ENCODE measurements around the gene SRPK2. TPM values are rescaled to one million over a fixed set of nuclear protein-coding genes. Genes with fewer than 3 reads are reported as not detected.

The SRPK2 gene
- total RNA-seq, 1 experiment from 2014 or later, result 58.2 TPM

- ATAC-seq (0 out of 2 replicates have a peak, but pooled peaks have one; percentile 19), DNase-seq (ENCODE audit: low read depth, low spot score) (no peak)
- intact Hi-C loops (cut with micrococcal nuclease; ENCODE audit: unreplicated experiment) (no loop called here), in situ Hi-C loops (cut with HindIII; ENCODE audit: low pct_unique_long_range_greater_than_20kb, low sequenced_read_pairs) (no loop called here)
- Histone ChIP-seq H3K4me3 (ENCODE audit: low read depth in 2 of 2, low read length in 2 of 2) (no peak overlapping the region), H3K4me1 (ENCODE audit: control insufficient read depth, insufficient read depth, low read length) (no peaks in the 10 kb centered on the region), H3K27me3 (ENCODE audit: control insufficient read depth, insufficient read depth, low read length) (no peaks in the 10 kb centered on the region), H3K9me3 (ENCODE audit: control insufficient read depth, insufficient read depth, low read depth, low read length) (no peaks in the 10 kb centered on the region), H3K27ac (ENCODE audit: low read length) (no peak overlapping the region), H3K36me3 (ENCODE audit: control insufficient read depth, insufficient read depth, low read length) (peaks cover 4% of the 10 kb centered on the region; the same call in 1 of the 2 replicates)
- TF ChIP-seq CTCF (IDR thresholded peaks at IDR 0.05) (no peak), REST (IDR thresholded peaks at IDR 0.05; ENCODE audit: insufficient read depth in 1 of 2, low read depth in 2 of 2, low read length in 1 of 2) (no peak), TCF7L2 (IDR thresholded peaks at IDR 0.05; ENCODE audit: low read depth, low read length) (no peak), SIN3A (IDR thresholded peaks at IDR 0.05; ENCODE audit: borderline replicate concordance, insufficient read depth, low read depth, low read length) (no peak), POLR2AphosphoS5 (IDR thresholded peaks at IDR 0.05; ENCODE audit: low read depth, low read length) (no peak)
- BruUV-seq (replicated peaks), result no TSS peak
- ChIA-PET CTCF (no interaction called here), POLR2A (no interaction called here)
Measured at GRCh38 chr7:105133358-105133757, 255.4 kb downstream of the SRPK2 start.

GRCh38 chr7:105132835-105133234 lies 255.9 kb downstream of the SRPK2 start:
- Histone ChIP-seq H3K4me1 (ENCODE audit: control insufficient read depth, insufficient read depth, low read length) (no peaks in the 10 kb centered on the region), H3K36me3 (ENCODE audit: control insufficient read depth, insufficient read depth, low read length) (no peaks in the 10 kb centered on the region; the same call in 1 of the 2 replicates), H3K27me3 (ENCODE audit: control insufficient read depth, insufficient read depth, low read length) (no peaks in the 10 kb centered on the region), H3K9me3 (ENCODE audit: control insufficient read depth, insufficient read depth, low read depth, low read length) (no peaks in the 10 kb centered on the region), H3K27ac (ENCODE audit: low read length) (no peak overlapping the region), H3K4me3 (ENCODE audit: low read depth in 2 of 2, low read length in 2 of 2) (no peak overlapping the region)
- intact Hi-C loops (cut with micrococcal nuclease; ENCODE audit: unreplicated experiment), result no loop called here
- in situ Hi-C loops (cut with HindIII; ENCODE audit: low pct_unique_long_range_greater_than_20kb, low sequenced_read_pairs), result no loop called here
- ChIA-PET POLR2A (no interaction called here), CTCF (no interaction called here)
- ATAC-seq (no peak), DNase-seq (ENCODE audit: low read depth, low spot score) (no peak)
- no TSS peak for BruUV-seq (replicated peaks)
- TF ChIP-seq POLR2AphosphoS5 (IDR thresholded peaks at IDR 0.05; ENCODE audit: low read depth, low read length), result no peak
- no peak for TF ChIP-seq TCF7L2 (IDR thresholded peaks at IDR 0.05; ENCODE audit: low read depth, low read length)
- no peak for TF ChIP-seq CTCF (IDR thresholded peaks at IDR 0.05)
- no peak for TF ChIP-seq SIN3A (IDR thresholded peaks at IDR 0.05; ENCODE audit: borderline replicate concordance, insufficient read depth, low read depth, low read length)
- no peak for TF ChIP-seq REST (IDR thresholded peaks at IDR 0.05; ENCODE audit: insufficient read depth in 1 of 2, low read depth in 2 of 2, low read length in 1 of 2)
